Osteoblast (primary cell): Measurements from ENCODE around the gene CCSER2. TPM values are rescaled to one million over a fixed set of nuclear protein-coding genes. Genes with fewer than 3 reads are reported as not detected.

Experiments
- DNase-seq: peaks from one replicate; pipeline ENCODE4 v3.0.0; 2011; ENCODE audit warnings: low spot score, mixed read lengths; ENCODE audit not compliant: insufficient read length; ENCODE audit errors: missing footprints
- H2AFZ ChIP-seq: 2 replicates; pipeline ENCODE4 v1.6.0; 2011; ENCODE audit warnings: mild to moderate bottlenecking, low read length
- H3K27ac ChIP-seq: 2 replicates; pipeline ENCODE4 v1.5.1; 2011; ENCODE audit warnings: mild to moderate bottlenecking, low read depth, low read length, moderate library complexity
- H3K27me3 ChIP-seq: 2 replicates; pipeline ENCODE4 v1.6.0; 2012; ENCODE audit warnings: mild to moderate bottlenecking, control low read depth, inconsistent platforms, low read length, moderate library complexity; ENCODE audit not compliant: insufficient read depth
- H3K36me3 ChIP-seq: 2 replicates; pipeline ENCODE4 v1.5.1; 2011; ENCODE audit warnings: mild to moderate bottlenecking, low read length, control low read depth, moderate library complexity; ENCODE audit not compliant: insufficient read depth
- H3K4me1 ChIP-seq: 2 replicates; pipeline ENCODE4 v1.5.1; 2011; ENCODE audit warnings: mild to moderate bottlenecking, low read length, control low read depth, moderate library complexity; ENCODE audit not compliant: insufficient read depth
- H3K4me2 ChIP-seq: 2 replicates; pipeline ENCODE4 v1.6.0; 2011; ENCODE audit warnings: mild to moderate bottlenecking, low read length; ENCODE audit not compliant: insufficient read depth
- H3K4me3 ChIP-seq: fragments of 200-600 bp; sonication (generic); 3 replicates; pipeline ENCODE4 v1.5.1; 2012; ENCODE audit warnings: mild to moderate bottlenecking, low read length, inconsistent platforms; ENCODE audit not compliant: insufficient read depth
- H3K79me2 ChIP-seq: 2 replicates; pipeline ENCODE4 v1.6.0; 2012; ENCODE audit warnings: mild to moderate bottlenecking, low read length, control low read depth, inconsistent platforms; ENCODE audit not compliant: insufficient read depth
- H3K9me3 ChIP-seq: 2 replicates; pipeline ENCODE4 v1.5.1; 2011; ENCODE audit warnings: low read depth, low read length, control low read depth
- H4K20me1 ChIP-seq: 2 replicates; pipeline ENCODE4 v1.6.0; 2012; ENCODE audit warnings: mild to moderate bottlenecking, low read length, control low read depth; ENCODE audit not compliant: insufficient read depth
- CTCF ChIP-seq: IDR thresholded peaks from 2 replicates; pipeline ENCODE4 v1.5.1; 2011; ENCODE audit warnings: mild to moderate bottlenecking, low read depth, low read length, moderate library complexity; ENCODE audit errors: extremely low read depth
- total RNA-seq: library from RNA; depleted of rRNA; stranded (reverse); fragments of >200 nt; gene quantifications from 2 replicates; pipeline ENCODE4 v1.2.3, GENCODE V29; 2012

Gene CCSER2
- total RNA-seq, 1 donor, result 58.3 TPM

DNA sequence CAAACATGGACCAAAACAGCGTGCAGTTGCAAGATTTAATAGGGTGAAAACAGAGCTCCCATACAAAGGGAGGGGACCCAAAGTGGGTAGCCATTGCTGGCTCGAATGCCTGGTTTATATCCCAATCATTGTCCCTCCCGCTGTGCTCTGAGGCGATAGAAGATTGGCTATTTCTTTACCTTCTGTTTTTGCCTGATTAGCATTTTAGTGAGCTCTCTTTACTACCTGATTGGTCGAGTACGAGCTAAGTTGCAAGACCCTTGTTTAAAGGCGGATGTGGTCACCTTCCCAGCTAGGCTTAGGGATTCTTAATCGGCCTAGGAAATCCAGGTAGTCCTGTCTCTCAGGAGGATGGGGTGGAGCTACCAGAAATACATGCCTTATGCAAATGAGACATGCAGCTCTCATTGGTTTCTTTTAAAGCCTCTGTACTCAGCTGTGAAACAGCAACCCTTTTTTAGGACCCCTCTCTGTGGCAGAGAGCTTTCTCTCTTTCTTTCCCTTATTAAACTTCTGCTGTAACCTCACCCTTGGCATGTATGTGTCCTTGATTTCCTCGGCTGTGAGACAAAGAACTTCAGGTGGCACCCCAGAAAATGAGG lies 202.4 kb downstream of the CCSER2 start:
- no peak for DNase-seq
- no peak for TF ChIP-seq CTCF
- no peak overlapping the region for H2AFZ ChIP-seq
- no peaks in the 10 kb centered on the region for H3K9me3 ChIP-seq
- H3K27me3 ChIP-seq, result no peaks in the 10 kb centered on the region
- no peaks in the 10 kb centered on the region for H4K20me1 ChIP-seq
- no peak overlapping the region for H3K4me3 ChIP-seq
- H3K4me1 ChIP-seq, result peaks cover 7% of the 10 kb centered on the region
- no peak overlapping the region for H3K27ac ChIP-seq
- no peaks in the 10 kb centered on the region for H3K36me3 ChIP-seq
- H3K4me2 ChIP-seq, result no peak overlapping the region
- no peaks in the 10 kb centered on the region for H3K79me2 ChIP-seq

DNA sequence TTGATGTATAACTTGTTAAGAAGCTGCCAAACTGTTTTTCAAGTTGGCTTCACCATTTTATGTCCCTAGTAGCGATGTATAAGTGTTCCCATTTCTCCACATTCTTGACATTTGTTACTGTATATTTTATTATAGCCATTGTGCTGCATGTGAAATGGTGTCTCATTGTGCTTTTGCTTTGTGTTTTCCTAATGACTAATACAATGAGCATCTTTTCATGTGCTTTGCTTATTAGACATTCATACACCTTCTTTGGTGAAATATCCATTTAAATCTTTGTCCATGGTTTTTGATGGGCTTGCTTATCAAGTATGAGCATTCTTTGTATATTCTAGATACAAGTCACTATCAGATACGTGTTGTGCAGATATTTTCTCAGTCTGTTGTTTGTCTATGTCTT lies 203.0 kb downstream of the CCSER2 start:
- H3K4me3 ChIP-seq, result no peak overlapping the region
- no peaks in the 10 kb centered on the region for H3K27me3 ChIP-seq
- H3K36me3 ChIP-seq, result no peaks in the 10 kb centered on the region
- H3K27ac ChIP-seq, result no peak overlapping the region
- DNase-seq, result no peak
- no peaks in the 10 kb centered on the region for H3K79me2 ChIP-seq
- TF ChIP-seq CTCF, result no peak
- H2AFZ ChIP-seq, result no peak overlapping the region
- no peak overlapping the region for H3K4me2 ChIP-seq
- H3K9me3 ChIP-seq, result no peaks in the 10 kb centered on the region
- H4K20me1 ChIP-seq, result no peaks in the 10 kb centered on the region
- peaks cover 7% of the 10 kb centered on the region for H3K4me1 ChIP-seq

- H2AFZ ChIP-seq, result peak overlapping the region; percentile 71
- H3K27me3 ChIP-seq, result no peaks in the 10 kb centered on the region
- H3K79me2 ChIP-seq, result no peaks in the 10 kb centered on the region
- peaks cover 12% of the 10 kb centered on the region for H3K4me1 ChIP-seq
- DNase-seq, result no peak
- H3K9me3 ChIP-seq, result no peaks in the 10 kb centered on the region
- peak; percentile 28 for TF ChIP-seq CTCF
- no peak overlapping the region for H3K4me3 ChIP-seq
- no peaks in the 10 kb centered on the region for H3K36me3 ChIP-seq
- H3K4me2 ChIP-seq, result no peak overlapping the region
- no peaks in the 10 kb centered on the region for H4K20me1 ChIP-seq
- no peak overlapping the region for H3K27ac ChIP-seq
Observed at GRCh38 chr10:84534168-84534567, 205.8 kb downstream of the CCSER2 start.

DNA sequence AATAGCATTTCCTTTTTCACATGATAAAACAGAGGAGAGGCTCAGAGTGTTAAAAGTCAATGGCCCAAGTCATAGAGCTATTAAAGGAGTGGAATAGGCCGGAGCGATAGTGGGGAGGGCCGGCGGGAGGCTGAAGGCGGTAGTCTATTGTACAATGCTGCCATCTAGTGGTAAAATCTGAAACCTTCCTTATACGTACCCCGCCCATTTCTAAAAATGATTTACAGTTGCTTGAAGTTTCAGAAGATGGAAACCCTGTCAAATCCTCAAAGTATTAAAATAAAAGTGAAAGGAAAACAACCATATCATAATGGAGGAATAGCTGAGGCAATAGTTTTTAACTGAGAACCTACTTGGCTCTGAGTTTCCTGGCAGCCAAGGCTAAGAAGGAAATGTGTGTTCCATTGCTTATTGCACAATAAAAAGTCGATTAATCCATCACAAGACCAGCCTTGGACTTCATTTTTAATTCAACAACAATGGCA lies 209.1 kb downstream of the CCSER2 start:
- no peaks in the 10 kb centered on the region for H3K36me3 ChIP-seq
- H3K4me3 ChIP-seq, result no peak overlapping the region
- no peaks in the 10 kb centered on the region for H3K79me2 ChIP-seq
- TF ChIP-seq CTCF, result peak; percentile 76
- no peaks in the 10 kb centered on the region for H3K9me3 ChIP-seq
- no peaks in the 10 kb centered on the region for H4K20me1 ChIP-seq
- peak overlapping the region; percentile 31 for H3K4me2 ChIP-seq
- DNase-seq, result peak; percentile 88
- H3K27ac ChIP-seq, result no peak overlapping the region
- no peaks in the 10 kb centered on the region for H3K27me3 ChIP-seq
- H3K4me1 ChIP-seq, result peaks cover 25% of the 10 kb centered on the region
- H2AFZ ChIP-seq, result peak overlapping the region; percentile 14
